HEK293 (cell line): ENCODE results near the gene DTWD2.

Experiments used
- BCL11A ChIP-seq: fragments of 450-650 bp; formaldehyde crosslinking; IDR thresholded peaks from 2 replicates; pipeline ENCODE4 v1.5.1; 2016; ENCODE audit warnings: low read depth, missing biosample characterization, missing genetic modification characterization
- OVOL3 ChIP-seq: fragments of 450-650 bp; formaldehyde crosslinking; IDR thresholded peaks from 2 replicates; pipeline ENCODE4 v1.5.1; 2016; ENCODE audit warnings: missing biosample characterization, missing genetic modification characterization
- ZBTB7A ChIP-seq: fragments of 450-650 bp; formaldehyde crosslinking; IDR thresholded peaks from 2 replicates; pipeline ENCODE4 v1.5.1; 2016; ENCODE audit warnings: low read depth, missing biosample characterization, missing genetic modification characterization
- ZFHX2 ChIP-seq: fragments of 450-650 bp; formaldehyde crosslinking; conservative IDR thresholded peaks from 2 replicates; pipeline ENCODE4 v1.5.1; 2016; ENCODE audit warnings: missing biosample characterization, missing genetic modification characterization
- ZFP37 ChIP-seq: fragments of 450-650 bp; formaldehyde crosslinking; IDR thresholded peaks from 2 replicates; pipeline ENCODE4 v1.5.1; 2016; ENCODE audit warnings: missing biosample characterization, missing genetic modification characterization
- ZNF184 ChIP-seq: fragments of 450-650 bp; IDR thresholded peaks from 2 replicates; pipeline ENCODE4 v1.5.1; 2018; ENCODE audit warnings: missing biosample characterization, mild to moderate bottlenecking, missing genetic modification characterization
- ZNF501 ChIP-seq: fragments of 450-650 bp; formaldehyde crosslinking; IDR thresholded peaks from 2 replicates; pipeline ENCODE4 v1.5.1; 2016; ENCODE audit warnings: missing biosample characterization, missing genetic modification characterization
- ZNF514 ChIP-seq: fragments of 450-650 bp; formaldehyde crosslinking; IDR thresholded peaks from 2 replicates; pipeline ENCODE4 v1.5.1; 2016; ENCODE audit warnings: missing biosample characterization, missing genetic modification characterization
- ZNF600 ChIP-seq: fragments of 450-650 bp; formaldehyde crosslinking; IDR thresholded peaks from 2 replicates; pipeline ENCODE4 v1.5.1; 2016; ENCODE audit warnings: missing biosample characterization, missing genetic modification characterization
- ZNF670 ChIP-seq: fragments of 450-650 bp; formaldehyde crosslinking; IDR thresholded peaks from 2 replicates; pipeline ENCODE4 v1.5.1; 2016; ENCODE audit warnings: missing biosample characterization, missing genetic modification characterization, low read depth
- TF ChIP-seq, protein P1 (sequence below): fragments of 450-650 bp; formaldehyde crosslinking; IDR thresholded peaks from 2 replicates; pipeline ENCODE4 v1.5.1; 2016; ENCODE audit warnings: missing biosample characterization, missing genetic modification characterization, low read depth
- TF ChIP-seq, protein P2 (sequence below): fragments of 450-650 bp; formaldehyde crosslinking; IDR thresholded peaks from 2 replicates; pipeline ENCODE4 v1.5.1; 2016; ENCODE audit warnings: missing biosample characterization, missing genetic modification characterization

- TF ChIP-seq ZNF184 (tag by site-specific recombination) (no peak), ZNF501 (no peak), ZFP37 (tag by site-specific recombination) (no peak), ZNF600 (tag by site-specific recombination) (no peak), ZNF670 (tag by site-specific recombination) (no peak), ZBTB7A (no peak), OVOL3 (no peak), ZFHX2 (tag by site-specific recombination) (no peak), ZNF514 (tag by site-specific recombination) (no peak), BCL11A (no peak)
- TF ChIP-seq, protein P1, sequence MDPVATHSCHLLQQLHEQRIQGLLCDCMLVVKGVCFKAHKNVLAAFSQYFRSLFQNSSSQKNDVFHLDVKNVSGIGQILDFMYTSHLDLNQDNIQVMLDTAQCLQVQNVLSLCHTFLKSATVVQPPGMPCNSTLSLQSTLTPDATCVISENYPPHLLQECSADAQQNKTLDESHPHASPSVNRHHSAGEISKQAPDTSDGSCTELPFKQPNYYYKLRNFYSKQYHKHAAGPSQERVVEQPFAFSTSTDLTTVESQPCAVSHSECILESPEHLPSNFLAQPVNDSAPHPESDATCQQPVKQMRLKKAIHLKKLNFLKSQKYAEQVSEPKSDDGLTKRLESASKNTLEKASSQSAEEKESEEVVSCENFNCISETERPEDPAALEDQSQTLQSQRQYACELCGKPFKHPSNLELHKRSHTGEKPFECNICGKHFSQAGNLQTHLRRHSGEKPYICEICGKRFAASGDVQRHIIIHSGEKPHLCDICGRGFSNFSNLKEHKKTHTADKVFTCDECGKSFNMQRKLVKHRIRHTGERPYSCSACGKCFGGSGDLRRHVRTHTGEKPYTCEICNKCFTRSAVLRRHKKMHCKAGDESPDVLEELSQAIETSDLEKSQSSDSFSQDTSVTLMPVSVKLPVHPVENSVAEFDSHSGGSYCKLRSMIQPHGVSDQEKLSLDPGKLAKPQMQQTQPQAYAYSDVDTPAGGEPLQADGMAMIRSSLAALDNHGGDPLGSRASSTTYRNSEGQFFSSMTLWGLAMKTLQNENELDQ (tag by site-specific recombination): no peak
- TF ChIP-seq, protein P2, sequence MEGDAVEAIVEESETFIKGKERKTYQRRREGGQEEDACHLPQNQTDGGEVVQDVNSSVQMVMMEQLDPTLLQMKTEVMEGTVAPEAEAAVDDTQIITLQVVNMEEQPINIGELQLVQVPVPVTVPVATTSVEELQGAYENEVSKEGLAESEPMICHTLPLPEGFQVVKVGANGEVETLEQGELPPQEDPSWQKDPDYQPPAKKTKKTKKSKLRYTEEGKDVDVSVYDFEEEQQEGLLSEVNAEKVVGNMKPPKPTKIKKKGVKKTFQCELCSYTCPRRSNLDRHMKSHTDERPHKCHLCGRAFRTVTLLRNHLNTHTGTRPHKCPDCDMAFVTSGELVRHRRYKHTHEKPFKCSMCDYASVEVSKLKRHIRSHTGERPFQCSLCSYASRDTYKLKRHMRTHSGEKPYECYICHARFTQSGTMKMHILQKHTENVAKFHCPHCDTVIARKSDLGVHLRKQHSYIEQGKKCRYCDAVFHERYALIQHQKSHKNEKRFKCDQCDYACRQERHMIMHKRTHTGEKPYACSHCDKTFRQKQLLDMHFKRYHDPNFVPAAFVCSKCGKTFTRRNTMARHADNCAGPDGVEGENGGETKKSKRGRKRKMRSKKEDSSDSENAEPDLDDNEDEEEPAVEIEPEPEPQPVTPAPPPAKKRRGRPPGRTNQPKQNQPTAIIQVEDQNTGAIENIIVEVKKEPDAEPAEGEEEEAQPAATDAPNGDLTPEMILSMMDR: no peak
Observed at GRCh38 chr5:119036101-119036762, 47.9 kb upstream of the DTWD2 start.
